DOHH2 (cell line): ENCODE data around the gene HMMR.
"Not testable (repeated sequence)": the region's sequence is repeated elsewhere in the genome, so short reads cannot be mapped to it uniquely, and the experiment has no call there.

ENCODE experiments used
- EZH2phosphoT487 ChIP-seq: fragments of 200-600 bp; sonication (generic); IDR thresholded peaks from 2 replicates; pipeline ENCODE4 v1.6.1; 2017; ENCODE audit warnings: borderline replicate concordance, mild to moderate bottlenecking, antibody characterized with exemption, low read length, moderate library complexity, mixed read lengths
- TF ChIP-seq, protein P1 (sequence below): fragments of 200-600 bp; sonication (generic); IDR thresholded peaks from one replicate; pipeline ENCODE4 v1.5.1; 2014; ENCODE audit warnings: antibody characterized with exemption, mild to moderate bottlenecking, low read depth, low read length; ENCODE audit not compliant: poor library complexity, severe bottlenecking

GRCh38 chr5:163455406-163455805 lies 5.0 kb upstream of the HMMR start:
- TF ChIP-seq, protein P1, sequence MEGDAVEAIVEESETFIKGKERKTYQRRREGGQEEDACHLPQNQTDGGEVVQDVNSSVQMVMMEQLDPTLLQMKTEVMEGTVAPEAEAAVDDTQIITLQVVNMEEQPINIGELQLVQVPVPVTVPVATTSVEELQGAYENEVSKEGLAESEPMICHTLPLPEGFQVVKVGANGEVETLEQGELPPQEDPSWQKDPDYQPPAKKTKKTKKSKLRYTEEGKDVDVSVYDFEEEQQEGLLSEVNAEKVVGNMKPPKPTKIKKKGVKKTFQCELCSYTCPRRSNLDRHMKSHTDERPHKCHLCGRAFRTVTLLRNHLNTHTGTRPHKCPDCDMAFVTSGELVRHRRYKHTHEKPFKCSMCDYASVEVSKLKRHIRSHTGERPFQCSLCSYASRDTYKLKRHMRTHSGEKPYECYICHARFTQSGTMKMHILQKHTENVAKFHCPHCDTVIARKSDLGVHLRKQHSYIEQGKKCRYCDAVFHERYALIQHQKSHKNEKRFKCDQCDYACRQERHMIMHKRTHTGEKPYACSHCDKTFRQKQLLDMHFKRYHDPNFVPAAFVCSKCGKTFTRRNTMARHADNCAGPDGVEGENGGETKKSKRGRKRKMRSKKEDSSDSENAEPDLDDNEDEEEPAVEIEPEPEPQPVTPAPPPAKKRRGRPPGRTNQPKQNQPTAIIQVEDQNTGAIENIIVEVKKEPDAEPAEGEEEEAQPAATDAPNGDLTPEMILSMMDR, result not testable (repeated sequence)
- not testable (repeated sequence) for TF ChIP-seq EZH2phosphoT487
